Spinal cord (tissue), 10 donors: ENCODE measurements around the gene PVRIG. TPM values are rescaled to one million over a fixed set of nuclear protein-coding genes. Genes with fewer than 3 reads are reported as not detected.
"Not testable (repeated sequence)": the region's sequence is repeated elsewhere in the genome, so short reads cannot be mapped to it uniquely, and the experiment has no call there.

Source experiments
- DNase-seq, 6 donors: peaks; one replicate each; pipeline versions ENCODE4 v3.0.0 to v3.0.0-alpha.2; 2013 to 2015; ENCODE audit warnings: low spot score in 6 of 6, low read depth in 4 of 6
- H3K27ac ChIP-seq: one replicate; pipeline ENCODE4 v1.5.1; 2013; ENCODE audit warnings: low read depth, low read length, control low read depth
- H3K27me3 ChIP-seq: one replicate; pipeline ENCODE4 v1.6.1; 2013; ENCODE audit warnings: low read length; ENCODE audit not compliant: control insufficient read depth, insufficient read depth
- H3K36me3 ChIP-seq: one replicate; pipeline ENCODE4 v1.6.1; 2013; ENCODE audit warnings: low read length; ENCODE audit not compliant: control insufficient read depth, insufficient read depth
- H3K4me1 ChIP-seq: one replicate; pipeline ENCODE4 v1.6.1; 2013; ENCODE audit warnings: low read length; ENCODE audit not compliant: control insufficient read depth, insufficient read depth
- H3K4me3 ChIP-seq: one replicate; pipeline ENCODE4 v1.5.1; 2013; ENCODE audit warnings: low read depth, low read length, control low read depth
- H3K9me3 ChIP-seq: one replicate; pipeline ENCODE4 v1.6.1; 2013; ENCODE audit warnings: low read length; ENCODE audit not compliant: control insufficient read depth, insufficient read depth
- WGBS: methylation state at CpG from one replicate; pipeline ENCODE4 v1.1.5; 2013; ENCODE audit warnings: missing lambda C conversion rate; ENCODE audit not compliant: insufficient coverage; 5-methylcytosine and 5-hydroxymethylcytosine counted together
- long read RNA-seq, 4 donors: transcript quantifications; one replicate each; lab custom pipeline, GENCODE V29; 2026
- polyA plus RNA-seq, 2 donors: library from polyadenylated mRNA; unstranded; fragments of 120-200 nt; gene quantifications; one replicate each; pipeline ENCODE4 v1.2.1, GENCODE V29; 2013; ENCODE audit not compliant: insufficient read length in 2 of 2
- total RNA-seq, 2 donors: library from RNA; depleted of rRNA in 1 of 2; stranded (reverse); fragments of 120-200 nt in 1 of 2; fragments of >200 nt in 1 of 2; gene quantifications; one replicate each; pipeline versions ENCODE4 v1.2.3 to v1.2.4, GENCODE V29; 2013 to 2014
- donor health status: healthy.

PVRIG gene
- total RNA-seq (not detected), polyA plus RNA-seq (10 to 100 TPM; 11.6 to 13.5 TPM)
- long read RNA-seq, donor 1: 0 reads
- long read RNA-seq, donor 2: 0 reads
- long read RNA-seq, donor 3: 0 reads
- long read RNA-seq, donor 4: 0 reads

DNA sequence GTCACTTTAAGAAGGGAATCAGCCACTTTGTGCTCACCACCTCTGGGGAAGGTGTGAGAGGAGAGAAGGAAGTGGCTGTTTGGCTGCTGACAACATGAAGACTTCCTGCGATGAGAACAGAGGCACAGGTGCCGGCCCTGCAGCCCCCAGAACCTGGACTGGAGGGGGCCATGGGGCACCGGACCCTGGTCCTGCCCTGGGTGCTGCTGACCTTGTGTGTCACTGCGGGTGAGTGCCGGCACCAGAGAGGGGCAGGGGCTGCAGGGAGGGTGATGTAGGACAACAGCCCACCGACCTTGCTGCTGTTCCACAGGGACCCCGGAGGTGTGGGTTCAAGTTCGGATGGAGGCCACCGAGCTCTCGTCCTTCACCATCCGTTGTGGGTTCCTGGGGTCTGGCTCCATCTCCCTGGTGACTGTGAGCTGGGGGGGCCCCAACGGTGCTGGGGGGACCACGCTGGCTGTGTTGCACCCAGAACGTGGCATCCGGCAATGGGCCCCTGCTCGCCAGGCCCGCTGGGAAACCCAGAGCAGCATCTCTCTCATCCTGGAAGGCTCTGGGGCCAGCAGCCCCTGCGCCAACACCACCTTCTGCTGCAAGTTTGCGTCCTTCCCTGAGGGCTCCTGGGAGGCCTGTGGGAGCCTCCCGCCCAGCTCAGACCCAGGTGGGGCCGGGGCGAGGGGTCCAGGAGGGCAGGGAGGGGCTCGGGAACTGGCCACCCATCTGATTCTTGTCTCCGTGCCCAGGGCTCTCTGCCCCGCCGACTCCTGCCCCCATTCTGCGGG lies at the start of gene PVRIG:
Gene PVRIG, plus strand, starts transcription at position 149 of the 785 bp plus-strand sequence. Its CDS starts 22 bp downstream, at position 171.
- not testable (repeated sequence) for H3K4me3 ChIP-seq, H3K27me3 ChIP-seq, H3K4me1 ChIP-seq, H3K27ac ChIP-seq, DNase-seq, H3K9me3 ChIP-seq
- peaks cover 60% of the 10 kb centered on the region for H3K36me3 ChIP-seq
- WGBS: 90% methylated on average over 18 of the region's 27 CpGs

DNA sequence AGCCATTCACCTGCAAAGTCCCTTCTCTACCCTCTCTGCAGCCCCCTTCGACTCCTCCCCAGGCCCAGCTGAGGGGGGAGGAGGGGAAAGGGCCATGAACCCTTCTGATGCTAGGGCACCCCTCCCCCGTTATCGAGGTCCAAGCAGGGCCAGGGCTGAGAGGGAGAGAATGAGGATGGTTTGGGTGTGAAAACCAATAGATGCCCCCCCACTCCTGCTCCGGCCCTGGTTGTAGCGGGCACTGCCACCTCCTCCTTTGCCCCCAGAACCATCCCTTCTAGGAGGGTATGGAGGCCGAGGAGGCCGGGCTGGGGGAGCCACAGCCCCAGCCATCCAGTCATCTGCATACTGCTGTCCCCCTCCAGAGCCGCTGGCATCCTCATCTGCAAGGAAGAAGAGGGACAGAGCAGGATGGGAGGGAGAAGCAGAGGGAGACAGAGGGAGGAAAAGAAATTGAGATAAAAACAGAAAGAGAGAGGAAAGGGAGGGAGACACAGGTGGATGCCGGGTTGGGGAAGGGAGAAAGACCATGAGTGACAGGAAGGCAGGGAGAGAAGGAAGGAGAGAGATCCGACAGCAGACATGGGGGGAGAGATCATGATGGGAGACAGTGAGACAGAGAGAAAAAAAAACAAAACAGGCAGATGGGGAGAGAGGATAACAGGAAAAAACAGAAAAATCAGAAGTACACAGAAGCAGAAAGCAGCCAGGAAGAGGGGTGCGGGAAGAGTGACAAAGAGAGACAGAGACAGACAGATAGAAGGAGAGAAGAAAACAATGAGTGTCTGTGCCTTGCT lies 49.5 kb upstream of the PVRIG start:
- Histone ChIP-seq H3K9me3 (no peaks in the 10 kb centered on the region), H3K4me3 (no peak overlapping the region), H3K36me3 (peaks cover 25% of the 10 kb centered on the region), H3K4me1 (peaks cover 53% of the 10 kb centered on the region), H3K27ac (no peak overlapping the region), H3K27me3 (peaks cover 16% of the 10 kb centered on the region)
- WGBS: 66% methylated on average over 3 of the region's 11 CpGs
- no peak for DNase-seq

DNA sequence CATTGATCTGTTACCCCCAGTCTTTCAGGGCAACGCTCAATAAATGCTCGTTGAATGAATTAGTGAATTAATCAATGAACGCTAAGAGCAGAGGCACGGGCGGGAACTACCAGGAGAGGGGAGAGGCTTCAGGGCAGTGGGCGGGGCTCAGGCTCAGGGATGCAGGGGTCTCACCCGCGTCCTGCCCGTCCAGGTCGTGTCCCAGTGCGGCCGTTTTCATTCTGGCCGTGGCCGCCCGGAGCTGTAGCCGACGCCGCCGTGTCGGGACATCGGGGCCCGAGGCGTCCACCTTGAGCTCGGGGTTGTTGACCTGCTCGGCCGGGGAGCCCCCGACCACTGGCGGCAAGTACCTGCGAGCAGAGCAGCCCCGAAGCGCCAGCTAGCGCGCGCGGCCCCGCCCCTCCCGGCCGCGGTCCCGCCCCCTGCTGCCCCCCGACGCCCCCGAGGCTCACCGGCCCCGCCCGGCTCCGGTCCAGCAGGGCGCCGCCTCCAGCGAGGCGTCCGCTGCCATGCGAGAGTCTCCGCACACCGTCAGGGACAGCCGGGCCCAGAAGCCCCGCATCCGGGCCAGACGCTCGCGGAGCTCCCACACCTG lies 48.6 kb upstream of the PVRIG start:
- peaks cover 14% of the 10 kb centered on the region for H3K27me3 ChIP-seq
- H3K4me1 ChIP-seq: peaks cover 60% of the 10 kb centered on the region
- H3K9me3 ChIP-seq: no peaks in the 10 kb centered on the region
- peak in 2 of 6 donors; percentile 35 to 36 for DNase-seq
- H3K36me3 ChIP-seq: peaks cover 28% of the 10 kb centered on the region
- WGBS: 5% methylated on average over 61 of the region's 61 CpGs
- peak overlapping the region; percentile 33 for H3K4me3 ChIP-seq
- no peak overlapping the region for H3K27ac ChIP-seq

DNA sequence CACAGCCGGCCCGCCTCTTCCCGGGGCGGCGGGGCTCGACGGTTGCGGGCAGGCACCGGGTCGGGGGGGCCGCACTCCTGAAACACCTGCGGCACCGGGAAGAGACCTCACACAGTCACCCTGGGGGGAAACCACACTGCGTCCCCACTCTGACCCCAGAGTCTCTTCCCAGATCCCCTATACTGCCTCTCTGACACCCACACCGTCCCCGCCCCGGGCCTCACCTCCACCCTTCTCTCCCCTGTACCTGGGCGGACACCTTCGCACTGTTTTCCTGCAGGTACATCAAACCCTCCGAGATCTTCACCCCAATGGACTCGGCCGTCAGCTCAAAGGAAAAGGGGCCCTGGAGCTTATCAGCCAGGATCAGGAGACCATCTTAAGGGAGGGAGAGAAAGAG lies 47.9 kb upstream of the PVRIG start:
- DNase-seq: no peak
- peaks cover 28% of the 10 kb centered on the region for H3K36me3 ChIP-seq
- H3K4me3 ChIP-seq: no peak overlapping the region
- H3K4me1 ChIP-seq: peaks cover 57% of the 10 kb centered on the region
- 28% methylated on average over 19 of the region's 22 CpGs for WGBS
- peaks cover 10% of the 10 kb centered on the region for H3K27me3 ChIP-seq
- H3K9me3 ChIP-seq: no peaks in the 10 kb centered on the region
- H3K27ac ChIP-seq: no peak overlapping the region

DNA sequence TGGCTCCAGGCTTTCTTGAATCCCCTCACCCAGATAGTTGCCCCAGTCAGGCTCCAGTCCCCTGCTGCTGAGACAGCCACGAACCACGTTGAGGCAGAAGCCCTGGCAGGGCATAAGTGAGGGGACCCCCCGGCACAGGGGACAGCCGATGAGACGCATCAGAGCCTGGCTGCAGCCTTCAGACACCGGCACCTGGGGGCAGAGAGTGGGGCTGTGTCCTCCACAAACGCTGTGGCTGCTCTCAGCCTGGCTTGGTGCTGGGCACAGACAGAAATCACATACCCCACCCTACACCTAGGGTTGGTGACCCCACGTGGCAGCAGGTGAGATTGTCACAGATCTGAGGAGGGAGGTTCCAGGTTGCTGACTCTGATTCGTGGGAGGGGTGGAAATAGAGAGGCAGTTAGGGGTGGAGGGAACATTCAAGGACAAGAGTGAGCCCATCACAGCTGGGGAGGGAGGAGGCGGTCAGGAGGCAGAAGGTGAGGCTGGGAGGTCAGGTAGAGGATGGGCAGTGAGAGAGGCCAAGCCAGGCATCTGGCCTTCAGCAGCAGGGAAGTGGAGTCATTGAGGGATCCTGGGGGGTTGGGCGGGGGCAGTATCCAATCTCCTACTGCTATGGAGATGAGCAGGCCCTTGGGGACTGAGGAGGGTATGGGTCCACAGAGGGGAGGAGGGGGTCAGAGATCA lies 45.8 kb upstream of the PVRIG start:
- Histone ChIP-seq H3K4me1 (peaks cover 50% of the 10 kb centered on the region), H3K4me3 (no peak overlapping the region), H3K27ac (no peak overlapping the region), H3K27me3 (peaks cover 2% of the 10 kb centered on the region), H3K9me3 (no peaks in the 10 kb centered on the region), H3K36me3 (peaks cover 28% of the 10 kb centered on the region)
- DNase-seq: no peak
- WGBS: 87% methylated on average over 8 of the region's 11 CpGs

DNA sequence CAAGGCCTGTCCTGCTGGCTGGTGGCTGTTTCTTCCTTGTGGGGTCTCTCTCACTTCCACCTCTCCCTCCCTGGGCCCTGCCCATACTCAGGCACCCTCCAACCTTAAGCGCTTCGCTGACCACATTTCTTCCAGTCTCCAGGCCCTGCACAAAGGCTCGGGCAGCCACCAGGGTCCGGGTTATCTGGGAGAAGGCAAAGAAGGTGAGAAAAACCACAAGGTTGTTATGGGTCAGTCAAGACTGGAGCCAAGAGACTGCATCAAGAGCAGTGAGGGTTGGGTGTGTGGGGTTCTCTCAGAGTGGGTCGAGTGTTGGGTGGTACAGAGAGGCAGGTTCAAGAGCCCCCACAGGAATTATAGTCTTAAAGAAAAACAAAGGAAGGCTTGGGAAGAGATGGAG lies 45.2 kb upstream of the PVRIG start:
- H3K36me3 ChIP-seq: peaks cover 28% of the 10 kb centered on the region
- WGBS: 88% methylated on average over 3 of the region's 5 CpGs
- DNase-seq: no peak
- H3K9me3 ChIP-seq: no peaks in the 10 kb centered on the region
- H3K4me1 ChIP-seq: peaks cover 44% of the 10 kb centered on the region
- H3K4me3 ChIP-seq: no peak overlapping the region
- peaks cover 2% of the 10 kb centered on the region for H3K27me3 ChIP-seq
- no peak overlapping the region for H3K27ac ChIP-seq

DNA sequence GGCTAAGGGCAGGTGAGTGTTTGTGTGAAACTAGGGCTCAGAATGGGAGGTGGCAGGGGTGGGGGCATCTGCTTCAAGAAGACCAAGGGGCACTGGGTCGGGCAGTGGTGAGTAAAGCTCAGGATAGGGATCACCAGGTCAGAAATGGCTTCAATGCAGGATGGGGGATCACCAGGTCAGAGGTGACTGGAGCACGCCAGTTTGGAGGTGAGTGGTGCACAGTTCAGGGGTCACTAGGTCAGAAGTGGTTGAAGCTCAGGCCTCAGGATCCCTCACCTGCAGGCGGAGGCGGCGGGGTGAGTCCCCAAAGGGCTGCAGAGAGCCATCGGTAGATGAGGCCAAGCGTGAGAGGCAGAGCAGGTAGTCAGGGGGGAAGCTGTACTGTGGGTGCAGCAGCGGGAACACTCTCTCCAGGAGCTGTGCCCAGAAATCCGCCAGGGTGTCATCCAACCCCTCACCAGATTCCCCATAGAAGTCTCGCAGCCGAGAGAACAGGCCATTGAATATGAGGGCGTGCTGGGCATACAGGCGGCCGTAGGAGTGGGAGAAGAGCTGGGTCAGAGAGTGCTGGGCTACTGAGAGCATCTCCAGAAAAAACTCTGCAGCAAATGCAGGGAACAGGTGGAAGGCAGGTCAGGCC lies 44.3 kb upstream of the PVRIG start:
- H3K27me3 ChIP-seq: peaks cover 2% of the 10 kb centered on the region
- no peak overlapping the region for H3K27ac ChIP-seq
- H3K4me3 ChIP-seq: no peak overlapping the region
- peaks cover 36% of the 10 kb centered on the region for H3K4me1 ChIP-seq
- 74% methylated on average over 10 of the region's 14 CpGs for WGBS
- H3K36me3 ChIP-seq: peaks cover 23% of the 10 kb centered on the region
- no peaks in the 10 kb centered on the region for H3K9me3 ChIP-seq
- no peak for DNase-seq

DNA sequence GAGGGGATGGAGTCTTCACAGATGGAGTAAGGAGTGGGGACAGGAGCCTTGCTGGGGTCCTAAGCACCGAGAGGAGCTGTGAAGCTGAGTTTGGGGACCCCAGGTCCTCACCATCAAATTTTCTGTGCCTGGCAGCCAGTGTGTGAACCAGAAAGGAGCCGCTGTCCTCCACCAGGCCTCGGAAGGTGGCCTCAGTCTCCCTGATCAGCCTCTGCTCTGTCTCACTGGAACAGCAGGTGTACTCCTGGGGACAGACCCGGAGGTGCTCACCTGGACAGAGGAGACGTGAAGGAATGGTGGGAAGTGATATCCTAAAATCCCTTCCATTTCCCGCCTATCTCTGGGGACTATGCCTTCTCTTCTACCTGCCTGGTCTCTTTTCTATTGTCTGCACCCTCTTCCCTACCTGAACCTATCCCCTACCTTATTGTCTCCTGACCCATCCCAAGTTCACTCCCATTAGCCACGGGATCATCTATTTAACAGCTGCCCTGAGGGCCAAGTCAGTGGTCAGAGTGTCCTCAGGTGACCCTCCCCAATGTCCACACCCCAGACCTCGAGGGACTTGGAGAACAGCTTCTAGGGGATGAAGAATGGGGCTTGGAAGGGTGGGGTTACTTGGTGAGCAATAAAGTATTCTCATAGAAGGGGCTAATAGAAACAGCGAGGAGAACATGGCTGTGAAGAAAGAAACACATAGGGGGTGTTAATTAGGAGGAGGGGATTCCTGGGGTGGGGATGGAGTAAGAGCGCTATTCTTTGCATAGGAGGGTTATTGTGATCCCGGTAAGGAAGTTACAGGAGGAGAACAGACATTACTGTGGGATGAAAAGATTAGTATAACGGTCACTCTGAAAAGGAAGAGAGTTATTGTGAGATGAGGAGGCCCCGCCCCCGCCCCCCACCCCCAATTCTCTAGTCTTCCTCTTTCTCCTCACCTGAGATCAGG lies 43.4 kb upstream of the PVRIG start:
- H3K4me3 ChIP-seq: peak overlapping the region; percentile 87
- H3K36me3 ChIP-seq: peaks cover 19% of the 10 kb centered on the region
- no peak overlapping the region for H3K27ac ChIP-seq
- peaks cover 28% of the 10 kb centered on the region for H3K4me1 ChIP-seq
- no peaks in the 10 kb centered on the region for H3K9me3 ChIP-seq
- peak in 1 of 6 donors; percentile 56 for DNase-seq
- H3K27me3 ChIP-seq: no peaks in the 10 kb centered on the region
- 61% methylated on average over 5 of the region's 14 CpGs for WGBS
